Measurements from ENCODE around the gene TRIM27. TPM values are rescaled to one million over a fixed set of nuclear protein-coding genes. Genes with fewer than 3 reads are reported as not detected.
"Not testable (repeated sequence)": the region's sequence is repeated elsewhere in the genome, so short reads cannot be mapped to it uniquely, and the experiment has no call there.

The TRIM27 gene
- total RNA-seq, 1 experiment from 2014 or later = 47.6 TPM

GRCh38 chr6:28968476-28968875, 44.7 kb upstream of the TRIM27 start:
- H3K27me3 Mint-ChIP-seq (ENCODE audit: insufficient read depth, unreplicated experiment) = peaks cover 5% of the 10 kb centered on the region
- no peak overlapping the region for H3K4me3 ChIP-seq (ENCODE audit: low read depth, low read length)
- ChIA-PET POLR2A (no interaction called here), CTCF (no interaction called here)
- BruUV-seq (replicated peaks) = no TSS peak
- intact Hi-C loops (cut with micrococcal nuclease; ENCODE audit: unreplicated experiment) = no loop called here
- no peak for DNase-seq
- H3K4me1 ChIP-seq = no peaks in the 10 kb centered on the region
- no peaks in the 10 kb centered on the region for H3K27me3 ChIP-seq (replicated peaks; ENCODE audit: control insufficient read depth, insufficient read depth, low read length)
- peaks cover 4% of the 10 kb centered on the region; the same call in 1 of the 2 replicates for H3K9me3 ChIP-seq
- H3K36me3 Mint-ChIP-seq (ENCODE audit: insufficient read depth, unreplicated experiment) = no peaks in the 10 kb centered on the region
- peaks cover 34% of the 10 kb centered on the region for H3K9me3 Mint-ChIP-seq (ENCODE audit: unreplicated experiment)
- H3K36me3 ChIP-seq (ENCODE audit: control insufficient read depth, insufficient read depth, low read length) = no peaks in the 10 kb centered on the region
- no peaks in the 10 kb centered on the region for H3K4me1 Mint-ChIP-seq (ENCODE audit: low read depth, unreplicated experiment)
- TF ChIP-seq, protein P1, sequence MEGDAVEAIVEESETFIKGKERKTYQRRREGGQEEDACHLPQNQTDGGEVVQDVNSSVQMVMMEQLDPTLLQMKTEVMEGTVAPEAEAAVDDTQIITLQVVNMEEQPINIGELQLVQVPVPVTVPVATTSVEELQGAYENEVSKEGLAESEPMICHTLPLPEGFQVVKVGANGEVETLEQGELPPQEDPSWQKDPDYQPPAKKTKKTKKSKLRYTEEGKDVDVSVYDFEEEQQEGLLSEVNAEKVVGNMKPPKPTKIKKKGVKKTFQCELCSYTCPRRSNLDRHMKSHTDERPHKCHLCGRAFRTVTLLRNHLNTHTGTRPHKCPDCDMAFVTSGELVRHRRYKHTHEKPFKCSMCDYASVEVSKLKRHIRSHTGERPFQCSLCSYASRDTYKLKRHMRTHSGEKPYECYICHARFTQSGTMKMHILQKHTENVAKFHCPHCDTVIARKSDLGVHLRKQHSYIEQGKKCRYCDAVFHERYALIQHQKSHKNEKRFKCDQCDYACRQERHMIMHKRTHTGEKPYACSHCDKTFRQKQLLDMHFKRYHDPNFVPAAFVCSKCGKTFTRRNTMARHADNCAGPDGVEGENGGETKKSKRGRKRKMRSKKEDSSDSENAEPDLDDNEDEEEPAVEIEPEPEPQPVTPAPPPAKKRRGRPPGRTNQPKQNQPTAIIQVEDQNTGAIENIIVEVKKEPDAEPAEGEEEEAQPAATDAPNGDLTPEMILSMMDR (IDR thresholded peaks at IDR 0.05; ENCODE audit: insufficient read depth in 1 of 2, low read depth in 1 of 2, low read length in 1 of 2, severe bottlenecking in 1 of 2, unreplicated experiment in 1 of 2) = no peak
- H3K4me3 Mint-ChIP-seq (ENCODE audit: unreplicated experiment) = no peak overlapping the region
- H3K27ac Mint-ChIP-seq (ENCODE audit: unreplicated experiment) = no peak overlapping the region

DNA sequence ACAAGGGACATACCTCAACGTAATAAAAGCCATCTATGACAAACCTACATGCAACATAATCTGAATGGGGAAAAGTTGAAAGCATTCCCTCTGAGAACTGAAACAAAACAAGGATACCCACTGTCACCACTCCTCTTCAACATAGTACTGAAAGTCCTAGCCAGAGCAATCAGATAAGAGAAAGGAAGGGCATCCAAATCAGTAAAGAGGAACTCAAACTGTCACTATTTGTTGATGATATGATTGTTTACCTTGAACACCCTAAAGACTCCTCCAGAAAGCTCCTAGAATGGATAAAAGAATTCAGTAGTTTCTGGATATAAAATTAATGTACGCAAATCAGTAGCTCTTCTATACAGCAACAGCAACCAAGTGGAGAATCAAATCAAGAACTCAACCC, 41.9 kb upstream of the TRIM27 start:
- TF ChIP-seq, protein P1 (IDR thresholded peaks at IDR 0.05; ENCODE audit: insufficient read depth in 1 of 2, low read depth in 1 of 2, low read length in 1 of 2, severe bottlenecking in 1 of 2, unreplicated experiment in 1 of 2) = no peak
- Mint-ChIP-seq H3K4me1 (ENCODE audit: low read depth, unreplicated experiment) (no peaks in the 10 kb centered on the region), H3K4me3 (ENCODE audit: unreplicated experiment) (no peak overlapping the region), H3K9me3 (ENCODE audit: unreplicated experiment) (peaks cover 34% of the 10 kb centered on the region), H3K36me3 (ENCODE audit: insufficient read depth, unreplicated experiment) (peaks cover 5% of the 10 kb centered on the region), H3K27me3 (ENCODE audit: insufficient read depth, unreplicated experiment) (peaks cover 5% of the 10 kb centered on the region), H3K27ac (ENCODE audit: unreplicated experiment) (no peak overlapping the region)
- Histone ChIP-seq H3K36me3 (ENCODE audit: control insufficient read depth, insufficient read depth, low read length) (no peaks in the 10 kb centered on the region), H3K4me1 (no peaks in the 10 kb centered on the region), H3K4me3 (ENCODE audit: low read depth, low read length) (no peak overlapping the region), H3K27me3 (replicated peaks; ENCODE audit: control insufficient read depth, insufficient read depth, low read length) (no peaks in the 10 kb centered on the region), H3K9me3 (peaks cover 4% of the 10 kb centered on the region; the same call in 1 of the 2 replicates)
- POLR2A ChIA-PET = no interaction called here
- no TSS peak for BruUV-seq (replicated peaks)
- CTCF ChIA-PET = no interaction called here
- DNase-seq = no peak
- intact Hi-C loops (cut with micrococcal nuclease; ENCODE audit: unreplicated experiment) = no loop called here

DNA sequence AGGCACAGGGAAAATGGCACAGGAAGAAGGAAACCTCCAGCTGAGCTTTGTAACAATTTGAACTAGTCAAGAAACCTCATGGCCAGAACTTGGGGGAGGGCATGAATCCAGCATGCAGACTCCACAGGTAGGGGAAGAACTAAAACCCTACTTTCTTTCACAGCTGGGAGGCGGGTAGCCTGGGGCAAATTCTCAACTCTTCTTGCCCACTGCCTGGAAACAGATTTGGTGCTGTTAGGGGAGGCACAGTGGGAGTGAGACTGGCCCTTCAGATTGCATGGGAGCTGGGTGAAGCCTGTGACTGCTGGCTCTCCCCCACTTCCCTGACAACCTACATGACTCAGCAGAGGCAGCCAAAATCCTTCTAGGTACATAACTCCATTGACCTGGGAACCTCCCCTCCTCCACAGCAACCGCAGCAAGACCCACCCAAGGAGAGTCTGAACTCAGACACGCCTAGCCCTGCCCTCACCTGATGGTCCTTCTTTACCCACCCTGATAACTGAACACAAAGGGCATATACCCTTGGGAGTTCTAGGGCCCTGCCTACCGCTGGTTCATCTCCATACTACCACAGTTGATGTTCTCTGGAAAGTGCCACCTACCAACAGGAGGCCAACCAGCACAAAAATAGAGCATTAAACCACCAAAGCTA, 37.2 kb upstream of the TRIM27 start:
- peaks cover 5% of the 10 kb centered on the region for H3K27me3 Mint-ChIP-seq (ENCODE audit: insufficient read depth, unreplicated experiment)
- intact Hi-C loops (cut with micrococcal nuclease; ENCODE audit: unreplicated experiment) = no loop called here
- Histone ChIP-seq H3K4me1 (no peaks in the 10 kb centered on the region), H3K36me3 (ENCODE audit: control insufficient read depth, insufficient read depth, low read length) (no peaks in the 10 kb centered on the region), H3K9me3 (no peaks in the 10 kb centered on the region), H3K4me3 (ENCODE audit: low read depth, low read length) (no peak overlapping the region), H3K27me3 (replicated peaks; ENCODE audit: control insufficient read depth, insufficient read depth, low read length) (no peaks in the 10 kb centered on the region)
- no peak overlapping the region for H3K27ac Mint-ChIP-seq (ENCODE audit: unreplicated experiment)
- BruUV-seq (replicated peaks) = no TSS peak
- peaks cover 4% of the 10 kb centered on the region for H3K4me1 Mint-ChIP-seq (ENCODE audit: low read depth, unreplicated experiment)
- POLR2A ChIA-PET = no interaction called here
- TF ChIP-seq, protein P1 (IDR thresholded peaks at IDR 0.05; ENCODE audit: insufficient read depth in 1 of 2, low read depth in 1 of 2, low read length in 1 of 2, severe bottlenecking in 1 of 2, unreplicated experiment in 1 of 2) = no peak
- H3K9me3 Mint-ChIP-seq (ENCODE audit: unreplicated experiment) = peaks cover 11% of the 10 kb centered on the region
- CTCF ChIA-PET = no interaction called here
- H3K4me3 Mint-ChIP-seq (ENCODE audit: unreplicated experiment) = no peak overlapping the region
- peaks cover 5% of the 10 kb centered on the region for H3K36me3 Mint-ChIP-seq (ENCODE audit: insufficient read depth, unreplicated experiment)
- no peak for DNase-seq

DNA sequence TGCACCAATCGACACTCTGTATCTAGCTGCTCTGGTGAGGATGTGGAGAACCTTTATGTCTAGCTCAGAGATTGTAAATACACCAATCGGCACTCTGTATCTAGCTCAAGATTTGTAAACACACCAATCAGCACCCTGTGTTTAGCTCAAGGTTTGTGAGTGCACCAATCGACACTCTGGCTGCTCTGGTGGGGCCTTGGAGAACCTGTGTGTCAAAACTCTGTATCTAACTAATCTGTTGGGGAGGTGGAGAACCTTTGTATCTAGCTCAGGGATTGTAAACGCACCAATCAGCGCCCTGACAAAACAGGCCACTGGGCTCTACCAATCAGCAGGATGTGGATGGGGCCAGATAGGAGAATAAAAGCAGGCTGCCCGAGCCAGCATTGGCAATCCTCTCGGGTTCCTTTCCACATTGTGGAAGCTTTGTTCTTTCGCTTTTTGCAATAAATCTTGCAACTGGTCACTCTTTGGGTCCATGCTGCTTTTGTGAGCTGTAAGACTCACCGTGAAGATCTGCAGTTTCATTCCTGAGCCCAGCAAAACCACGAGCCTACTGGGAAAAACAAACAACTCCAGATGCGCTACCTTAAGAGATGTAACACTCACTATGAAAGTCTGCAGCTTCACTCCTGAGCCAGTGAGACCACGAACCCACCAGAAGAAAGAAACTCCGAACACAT, 34.9 kb upstream of the TRIM27 start:
- H3K9me3 Mint-ChIP-seq (ENCODE audit: unreplicated experiment); H3K27me3 ChIP-seq (replicated peaks; ENCODE audit: control insufficient read depth, insufficient read depth, low read length); H3K4me3 Mint-ChIP-seq (ENCODE audit: unreplicated experiment); DNase-seq; H3K4me1 Mint-ChIP-seq (ENCODE audit: low read depth, unreplicated experiment); intact Hi-C loops (cut with micrococcal nuclease; ENCODE audit: unreplicated experiment); H3K36me3 ChIP-seq (ENCODE audit: control insufficient read depth, insufficient read depth, low read length); H3K27ac Mint-ChIP-seq (ENCODE audit: unreplicated experiment); H3K9me3 ChIP-seq; BruUV-seq (replicated peaks); H3K4me1 ChIP-seq; H3K4me3 ChIP-seq (ENCODE audit: low read depth, low read length); CTCF ChIA-PET; H3K27me3 Mint-ChIP-seq (ENCODE audit: insufficient read depth, unreplicated experiment): not testable (repeated sequence)
- POLR2A ChIA-PET = interaction anchor here (0.6 kb wide), 1 partner anchor 66 kb away, joined by 7 read pairs; no protein-coding TSS in a partner anchor
- peaks cover 10% of the 10 kb centered on the region for H3K36me3 Mint-ChIP-seq (ENCODE audit: insufficient read depth, unreplicated experiment)

DNA sequence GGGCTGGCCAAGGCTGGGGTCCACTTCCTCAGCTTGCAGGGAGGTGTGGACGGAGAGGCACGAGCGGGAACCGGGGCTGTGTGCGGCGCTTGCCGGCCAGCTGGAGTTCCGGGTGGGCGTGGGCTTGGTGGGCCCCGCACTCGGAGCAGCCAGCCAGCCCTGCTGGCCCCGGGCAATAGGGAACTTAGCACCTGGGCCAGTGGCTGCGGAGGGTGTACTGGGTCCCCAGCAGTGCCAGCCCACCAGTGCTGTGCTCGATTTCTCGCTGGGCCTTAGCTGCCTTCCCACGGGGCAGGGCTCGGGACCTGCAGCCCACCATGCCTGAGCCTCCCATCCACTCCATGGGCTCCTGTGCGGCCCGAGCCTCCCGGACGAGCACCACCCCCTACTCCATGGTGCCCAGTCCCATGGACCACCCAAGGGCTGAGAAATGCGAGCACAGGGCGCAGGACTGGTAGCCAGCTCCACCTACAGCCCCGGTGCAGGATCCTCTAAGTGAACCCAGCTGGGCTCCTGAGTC, 34.1 kb upstream of the TRIM27 start:
- BruUV-seq (replicated peaks) = not testable (repeated sequence)

More for the DNA sequence above, 34.1 kb upstream of the TRIM27 start:
- H3K27ac Mint-ChIP-seq (ENCODE audit: unreplicated experiment); H3K4me3 Mint-ChIP-seq (ENCODE audit: unreplicated experiment); H3K4me1 Mint-ChIP-seq (ENCODE audit: low read depth, unreplicated experiment); H3K27me3 Mint-ChIP-seq (ENCODE audit: insufficient read depth, unreplicated experiment); intact Hi-C loops (cut with micrococcal nuclease; ENCODE audit: unreplicated experiment); POLR2A ChIA-PET; H3K27me3 ChIP-seq (replicated peaks; ENCODE audit: control insufficient read depth, insufficient read depth, low read length); H3K4me3 ChIP-seq (ENCODE audit: low read depth, low read length); H3K4me1 ChIP-seq; DNase-seq; H3K9me3 Mint-ChIP-seq (ENCODE audit: unreplicated experiment); H3K36me3 ChIP-seq (ENCODE audit: control insufficient read depth, insufficient read depth, low read length); H3K9me3 ChIP-seq; CTCF ChIA-PET: not testable (repeated sequence)
- H3K36me3 Mint-ChIP-seq (ENCODE audit: insufficient read depth, unreplicated experiment) = peaks cover 19% of the 10 kb centered on the region
